Glutamatergic neuron (in vitro differentiated cells): ENCODE results near the gene GAN. TPM values are rescaled to one million over a fixed set of nuclear protein-coding genes. Genes with fewer than 3 reads are reported as not detected.

Experiments
- DNase-seq: peaks from one replicate; pipeline ENCODE4 v3.0.0; 2022
- H3K27ac Mint-ChIP-seq: one replicate; pipeline ENCODE4 v1.8.0; 2020; ENCODE audit warnings: mild to moderate bottlenecking, mixed read lengths, inconsistent platforms; ENCODE audit not compliant: unreplicated experiment
- H3K27me3 Mint-ChIP-seq: one replicate; pipeline ENCODE4 v1.8.0; 2020; ENCODE audit warnings: mild to moderate bottlenecking, moderate library complexity, mixed read lengths, inconsistent platforms; ENCODE audit not compliant: unreplicated experiment
- H3K36me3 Mint-ChIP-seq: one replicate; pipeline ENCODE4 v1.8.0; 2020; ENCODE audit warnings: mild to moderate bottlenecking, mixed read lengths, inconsistent platforms; ENCODE audit not compliant: unreplicated experiment
- H3K4me1 Mint-ChIP-seq: one replicate; pipeline ENCODE4 v1.8.0; 2020; ENCODE audit warnings: mild to moderate bottlenecking, low read depth, mixed read lengths, inconsistent platforms; ENCODE audit not compliant: unreplicated experiment
- H3K4me3 Mint-ChIP-seq: one replicate; pipeline ENCODE4 v1.8.0; 2020; ENCODE audit warnings: mild to moderate bottlenecking, mixed read lengths, inconsistent platforms; ENCODE audit not compliant: unreplicated experiment
- H3K9me3 Mint-ChIP-seq: one replicate; pipeline ENCODE4 v1.8.0; 2020; ENCODE audit warnings: mild to moderate bottlenecking, moderate library complexity, mixed read lengths, inconsistent platforms; ENCODE audit not compliant: unreplicated experiment
- total RNA-seq: library from RNA; stranded (reverse); fragmentation: NEBNext Ultra II Directional; extraction: Animal tissue kit (Norgen Biotek cat#: 25700); gene quantifications from one replicate; pipeline ENCODE4 v1.2.1, GENCODE V29; 2021; ENCODE audit not compliant: unreplicated experiment
- TF ChIP-seq, protein P1 (sequence below): fragments of 200-600 bp; sonication (generic); IDR thresholded peaks from one replicate; pipeline ENCODE4 v1.5.0; 2021; ENCODE audit not compliant: partially characterized antibody, unreplicated experiment

The GAN gene
- total RNA-seq, 1 donor from 2014 or later = 14.4 TPM

DNA sequence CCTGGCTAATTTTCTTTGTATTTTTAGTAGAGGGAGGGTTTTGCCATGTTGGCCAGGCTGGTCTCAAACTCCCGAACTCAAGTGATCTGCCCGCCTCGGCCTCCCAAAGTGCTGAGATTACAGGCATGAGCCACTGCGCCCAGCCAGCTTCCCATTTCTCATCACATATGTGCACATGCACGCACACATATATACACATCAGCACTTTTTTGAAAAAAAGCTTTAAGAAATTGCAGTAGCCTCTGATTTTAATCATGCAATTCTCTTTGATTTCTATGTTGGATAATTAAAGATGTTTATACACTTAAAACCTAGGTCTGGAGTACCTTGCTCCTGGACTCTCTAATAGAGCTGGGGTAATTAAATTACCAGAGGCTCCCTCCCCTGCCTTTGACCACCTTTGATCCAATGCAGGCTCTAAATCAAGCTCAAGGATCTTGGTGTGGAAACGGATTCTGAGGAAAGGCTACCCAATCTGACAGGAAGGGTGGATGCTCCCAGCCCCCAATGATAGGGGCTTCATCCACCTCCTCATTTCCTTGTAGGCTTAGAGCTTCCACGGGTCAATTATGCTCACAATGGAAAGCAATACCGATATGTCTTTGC is 29.7 kb upstream of the GAN start:
- TF ChIP-seq, protein P1, sequence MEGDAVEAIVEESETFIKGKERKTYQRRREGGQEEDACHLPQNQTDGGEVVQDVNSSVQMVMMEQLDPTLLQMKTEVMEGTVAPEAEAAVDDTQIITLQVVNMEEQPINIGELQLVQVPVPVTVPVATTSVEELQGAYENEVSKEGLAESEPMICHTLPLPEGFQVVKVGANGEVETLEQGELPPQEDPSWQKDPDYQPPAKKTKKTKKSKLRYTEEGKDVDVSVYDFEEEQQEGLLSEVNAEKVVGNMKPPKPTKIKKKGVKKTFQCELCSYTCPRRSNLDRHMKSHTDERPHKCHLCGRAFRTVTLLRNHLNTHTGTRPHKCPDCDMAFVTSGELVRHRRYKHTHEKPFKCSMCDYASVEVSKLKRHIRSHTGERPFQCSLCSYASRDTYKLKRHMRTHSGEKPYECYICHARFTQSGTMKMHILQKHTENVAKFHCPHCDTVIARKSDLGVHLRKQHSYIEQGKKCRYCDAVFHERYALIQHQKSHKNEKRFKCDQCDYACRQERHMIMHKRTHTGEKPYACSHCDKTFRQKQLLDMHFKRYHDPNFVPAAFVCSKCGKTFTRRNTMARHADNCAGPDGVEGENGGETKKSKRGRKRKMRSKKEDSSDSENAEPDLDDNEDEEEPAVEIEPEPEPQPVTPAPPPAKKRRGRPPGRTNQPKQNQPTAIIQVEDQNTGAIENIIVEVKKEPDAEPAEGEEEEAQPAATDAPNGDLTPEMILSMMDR = no peak
- DNase-seq = no peak
- no peak overlapping the region for H3K27ac Mint-ChIP-seq
- no peaks in the 10 kb centered on the region for H3K4me1 Mint-ChIP-seq
- no peak overlapping the region for H3K4me3 Mint-ChIP-seq
- no peaks in the 10 kb centered on the region for H3K27me3 Mint-ChIP-seq
- H3K9me3 Mint-ChIP-seq = no peaks in the 10 kb centered on the region
- no peaks in the 10 kb centered on the region for H3K36me3 Mint-ChIP-seq

DNA sequence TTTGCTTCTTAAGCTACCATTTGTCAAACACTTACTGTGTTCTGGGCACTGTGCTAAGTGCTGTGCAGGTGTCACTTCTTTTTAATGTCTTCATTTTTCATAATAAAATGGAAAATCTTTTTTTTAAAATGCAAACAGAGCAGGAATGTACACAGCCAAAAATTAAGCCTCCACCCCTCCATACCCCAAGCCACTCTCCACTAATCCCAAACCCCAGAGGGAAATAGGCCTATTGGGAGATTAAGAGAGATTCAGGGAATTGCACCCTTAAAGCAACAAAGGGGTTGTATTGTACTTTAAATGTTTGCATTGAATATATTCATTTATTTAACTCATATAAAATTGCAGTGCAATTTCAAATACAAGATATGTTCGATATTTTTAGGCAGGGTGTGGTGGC is 28.6 kb upstream of the GAN start:
- no peaks in the 10 kb centered on the region for H3K4me1 Mint-ChIP-seq
- peaks cover 2% of the 10 kb centered on the region for H3K27me3 Mint-ChIP-seq
- no peak overlapping the region for H3K27ac Mint-ChIP-seq
- no peaks in the 10 kb centered on the region for H3K36me3 Mint-ChIP-seq
- H3K4me3 Mint-ChIP-seq = no peak overlapping the region
- no peak for DNase-seq
- TF ChIP-seq, protein P1 = no peak
- no peaks in the 10 kb centered on the region for H3K9me3 Mint-ChIP-seq

DNA sequence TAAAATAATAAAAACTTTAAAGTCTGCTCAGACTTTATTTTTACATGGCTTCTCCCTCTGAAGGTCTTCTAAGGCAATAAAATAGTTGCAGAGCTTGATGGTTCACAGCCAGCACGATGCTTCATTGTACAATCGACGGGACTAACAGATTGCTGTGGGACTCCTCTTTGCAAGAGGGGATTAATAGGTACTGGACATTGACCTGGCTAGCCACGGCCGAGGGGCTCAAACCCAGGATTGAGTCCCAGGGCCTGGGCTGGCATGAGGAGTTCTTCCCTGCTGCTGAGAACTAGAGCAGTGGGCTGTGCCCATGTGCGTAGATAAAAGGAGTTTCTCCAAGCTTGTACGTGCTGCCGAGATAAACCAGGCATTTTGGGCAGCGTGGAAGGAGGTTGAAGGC is 23.6 kb upstream of the GAN start:
- TF ChIP-seq, protein P1 = no peak
- Mint-ChIP-seq H3K27me3 (peaks cover 2% of the 10 kb centered on the region), H3K4me1 (no peaks in the 10 kb centered on the region), H3K36me3 (no peaks in the 10 kb centered on the region), H3K27ac (no peak overlapping the region), H3K9me3 (no peaks in the 10 kb centered on the region), H3K4me3 (no peak overlapping the region)
- DNase-seq = no peak

DNA sequence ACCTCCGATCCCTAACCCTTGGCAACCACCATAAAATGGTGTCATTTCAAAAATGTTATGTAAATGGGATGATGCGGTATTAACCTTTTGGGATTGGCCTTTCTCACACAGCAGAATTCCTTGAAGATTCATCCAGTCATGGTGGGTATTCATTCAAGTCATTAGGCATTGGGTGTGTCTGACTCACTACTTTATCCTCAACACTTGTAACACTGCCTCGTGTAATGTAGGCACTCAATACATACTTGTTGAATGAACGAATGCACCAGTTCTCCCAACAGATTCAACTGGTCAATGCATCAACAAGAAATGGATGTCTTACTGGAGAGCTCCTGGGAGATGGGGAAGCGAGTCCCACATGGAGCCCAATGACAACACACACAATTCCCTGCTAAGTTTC is 21.8 kb upstream of the GAN start:
- TF ChIP-seq, protein P1 = no peak
- Mint-ChIP-seq H3K27ac (no peak overlapping the region), H3K27me3 (peaks cover 2% of the 10 kb centered on the region), H3K9me3 (no peaks in the 10 kb centered on the region), H3K4me1 (no peaks in the 10 kb centered on the region), H3K4me3 (no peak overlapping the region), H3K36me3 (no peaks in the 10 kb centered on the region)
- DNase-seq = no peak

DNA sequence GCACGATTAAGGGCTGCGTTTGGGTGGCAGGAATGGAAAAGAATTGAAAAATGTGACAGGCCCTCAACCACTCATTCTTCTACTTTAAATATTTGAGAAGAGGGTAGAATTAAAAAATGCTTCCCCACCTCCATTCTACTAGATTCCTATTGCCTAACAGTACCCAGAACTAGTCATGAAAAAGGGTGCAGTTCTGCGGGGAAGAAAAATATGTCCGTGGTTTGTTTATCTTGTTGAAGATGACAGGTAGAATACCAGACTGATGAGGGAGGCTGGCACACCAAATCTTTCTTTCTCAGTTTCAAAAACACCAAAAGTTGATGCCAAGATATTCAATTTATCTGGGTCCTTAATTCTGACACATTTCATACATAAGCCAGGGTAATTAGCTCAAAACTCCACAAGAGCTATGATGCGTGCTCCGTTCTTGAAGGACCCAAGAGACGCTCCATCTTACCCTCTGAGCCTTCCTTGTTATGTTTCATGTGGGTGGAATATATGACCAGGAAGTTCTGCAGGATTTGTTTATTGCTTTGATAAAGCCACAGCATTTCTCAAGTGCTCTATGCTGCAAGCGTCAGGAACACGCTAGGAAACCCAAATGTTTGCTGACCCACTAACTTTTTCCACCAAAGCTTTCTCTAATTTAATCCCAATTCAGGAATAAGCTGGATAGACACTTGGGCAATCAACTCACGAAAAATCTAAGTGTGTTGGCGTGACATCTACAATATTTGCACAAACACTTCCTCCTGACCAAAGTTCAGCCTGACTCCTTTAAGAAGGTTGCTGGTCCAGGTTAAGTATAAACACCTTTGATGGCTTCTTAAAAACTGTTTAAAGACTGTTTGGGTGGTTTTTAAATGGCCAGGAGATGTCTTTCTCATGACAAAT is 20.6 kb upstream of the GAN start:
- Mint-ChIP-seq H3K4me3 (no peak overlapping the region), H3K36me3 (no peaks in the 10 kb centered on the region), H3K4me1 (no peaks in the 10 kb centered on the region), H3K27me3 (peaks cover 2% of the 10 kb centered on the region), H3K9me3 (no peaks in the 10 kb centered on the region), H3K27ac (no peak overlapping the region)
- TF ChIP-seq, protein P1 = no peak
- no peak for DNase-seq
